Measurements from ENCODE around the gene TSTD2. TPM values are rescaled to one million over a fixed set of nuclear protein-coding genes. Genes with fewer than 3 reads are reported as not detected.

Gene TSTD2
- total RNA-seq, 1 donor from 2014 or later = 60.9 TPM

GRCh38 chr9:97573482-97574073, 59.6 kb downstream of the TSTD2 start:
- TF ChIP-seq CTCF (IDR thresholded peaks at IDR 0.05; ENCODE audit: partially characterized antibody, unreplicated experiment) = no peak
- no peak for DNase-seq
- Mint-ChIP-seq H3K27ac (ENCODE audit: unreplicated experiment) (no peak overlapping the region), H3K4me3 (ENCODE audit: unreplicated experiment) (no peak overlapping the region), H3K4me1 (ENCODE audit: low read depth, unreplicated experiment) (no peaks in the 10 kb centered on the region), H3K27me3 (ENCODE audit: unreplicated experiment) (peaks cover 3% of the 10 kb centered on the region), H3K36me3 (ENCODE audit: unreplicated experiment) (peaks cover 5% of the 10 kb centered on the region), H3K9me3 (ENCODE audit: unreplicated experiment) (peaks cover 4% of the 10 kb centered on the region)

GRCh38 chr9:97572892-97573365, 60.2 kb downstream of the TSTD2 start:
- Mint-ChIP-seq H3K27me3 (ENCODE audit: unreplicated experiment) (peaks cover 6% of the 10 kb centered on the region), H3K4me1 (ENCODE audit: low read depth, unreplicated experiment) (no peaks in the 10 kb centered on the region), H3K9me3 (ENCODE audit: unreplicated experiment) (peaks cover 7% of the 10 kb centered on the region), H3K27ac (ENCODE audit: unreplicated experiment) (no peak overlapping the region), H3K4me3 (ENCODE audit: unreplicated experiment) (no peak overlapping the region), H3K36me3 (ENCODE audit: unreplicated experiment) (peaks cover 5% of the 10 kb centered on the region)
- no peak for DNase-seq
- TF ChIP-seq CTCF (IDR thresholded peaks at IDR 0.05; ENCODE audit: partially characterized antibody, unreplicated experiment) = no peak

GRCh38 chr9:97572196-97572891, 60.8 kb downstream of the TSTD2 start:
- peaks cover 5% of the 10 kb centered on the region for H3K36me3 Mint-ChIP-seq (ENCODE audit: unreplicated experiment)
- peaks cover 7% of the 10 kb centered on the region for H3K9me3 Mint-ChIP-seq (ENCODE audit: unreplicated experiment)
- TF ChIP-seq CTCF (IDR thresholded peaks at IDR 0.05; ENCODE audit: partially characterized antibody, unreplicated experiment) = no peak
- no peak for DNase-seq
- H3K4me1 Mint-ChIP-seq (ENCODE audit: low read depth, unreplicated experiment) = no peaks in the 10 kb centered on the region
- H3K4me3 Mint-ChIP-seq (ENCODE audit: unreplicated experiment) = no peak overlapping the region
- H3K27ac Mint-ChIP-seq (ENCODE audit: unreplicated experiment) = no peak overlapping the region
- peaks cover 6% of the 10 kb centered on the region for H3K27me3 Mint-ChIP-seq (ENCODE audit: unreplicated experiment)

GRCh38 chr9:97571664-97572063, 61.5 kb downstream of the TSTD2 start:
- H3K4me3 Mint-ChIP-seq (ENCODE audit: unreplicated experiment) = no peak overlapping the region
- no peak for TF ChIP-seq CTCF (IDR thresholded peaks at IDR 0.05; ENCODE audit: partially characterized antibody, unreplicated experiment)
- no peaks in the 10 kb centered on the region for H3K4me1 Mint-ChIP-seq (ENCODE audit: low read depth, unreplicated experiment)
- no peak overlapping the region for H3K27ac Mint-ChIP-seq (ENCODE audit: unreplicated experiment)
- H3K36me3 Mint-ChIP-seq (ENCODE audit: unreplicated experiment) = peaks cover 5% of the 10 kb centered on the region
- H3K27me3 Mint-ChIP-seq (ENCODE audit: unreplicated experiment) = peaks cover 6% of the 10 kb centered on the region
- peaks cover 7% of the 10 kb centered on the region for H3K9me3 Mint-ChIP-seq (ENCODE audit: unreplicated experiment)
- no peak for DNase-seq

- no peaks in the 10 kb centered on the region for H3K4me1 Mint-ChIP-seq (ENCODE audit: low read depth, unreplicated experiment)
- TF ChIP-seq CTCF (IDR thresholded peaks at IDR 0.05; ENCODE audit: partially characterized antibody, unreplicated experiment) = no peak
- no peak overlapping the region for H3K27ac Mint-ChIP-seq (ENCODE audit: unreplicated experiment)
- peaks cover 4% of the 10 kb centered on the region for H3K27me3 Mint-ChIP-seq (ENCODE audit: unreplicated experiment)
- H3K9me3 Mint-ChIP-seq (ENCODE audit: unreplicated experiment) = peaks cover 7% of the 10 kb centered on the region
- no peak overlapping the region for H3K4me3 Mint-ChIP-seq (ENCODE audit: unreplicated experiment)
- DNase-seq = no peak
- H3K36me3 Mint-ChIP-seq (ENCODE audit: unreplicated experiment) = peaks cover 5% of the 10 kb centered on the region
These were observed 62.3 kb downstream of the TSTD2 start for GRCh38 chr9:97570899-97571298.

Data from glutamatergic neuron (in vitro differentiated cells).